Small intestine (tissue), 7 donors: ENCODE results near the gene ENTPD8. TPM values are rescaled to one million over a fixed set of nuclear protein-coding genes. Genes with fewer than 3 reads are reported as not detected.
"Not testable (repeated sequence)": the region's sequence is repeated elsewhere in the genome, so short reads cannot be mapped to it uniquely, and the experiment has no call there.

Experiments used
- DNase-seq, 2 donors: peaks; one replicate each; pipeline versions ENCODE4 v3.0.0 to v3.0.0-alpha.2; 2013
- FAIRE-seq: peaks from 2 replicates; lab custom pipeline; 2012; peaks lifted over from hg19 to GRCh38; lab: Jason Lieb, UNC
- H3K27ac ChIP-seq, 3 donors: one replicate each; pipeline ENCODE4 v1.5.1; 2013; ENCODE audit warnings: low read length in 2 of 3, mild to moderate bottlenecking in 2 of 3, control low read depth in 1 of 3, inconsistent platforms in 1 of 3, low read depth in 1 of 3, moderate library complexity in 1 of 3
- H3K27me3 ChIP-seq, 3 donors: one replicate each; pipeline ENCODE4 v1.6.1; 2013; ENCODE audit warnings: low read length in 3 of 3, inconsistent platforms in 1 of 3; ENCODE audit not compliant: control insufficient read depth in 3 of 3, insufficient read depth in 3 of 3
- H3K36me3 ChIP-seq, 3 donors: one replicate each; pipeline ENCODE4 v1.6.1; 2013; ENCODE audit warnings: low read length in 3 of 3, inconsistent platforms in 1 of 3, low read depth in 1 of 3, mild to moderate bottlenecking in 1 of 3, moderate library complexity in 1 of 3; ENCODE audit not compliant: control insufficient read depth in 3 of 3, insufficient read depth in 2 of 3
- H3K4me1 ChIP-seq, 3 donors: one replicate each; pipeline ENCODE4 v1.6.1; 2013; ENCODE audit warnings: low read length in 2 of 3, inconsistent platforms in 1 of 3, low read depth in 1 of 3, mild to moderate bottlenecking in 1 of 3, moderate library complexity in 1 of 3; ENCODE audit not compliant: control insufficient read depth in 3 of 3, insufficient read depth in 2 of 3
- H3K4me3 ChIP-seq, 3 donors: one replicate each; pipeline ENCODE4 v1.5.1; 2013; ENCODE audit warnings: low read length in 3 of 3, control low read depth in 1 of 3, inconsistent platforms in 1 of 3, low read depth in 1 of 3, mild to moderate bottlenecking in 1 of 3, moderate library complexity in 1 of 3
- H3K9me3 ChIP-seq, 2 donors: one replicate each; pipeline ENCODE4 v1.6.1; 2013; ENCODE audit warnings: low read depth in 1 of 2, low read length in 1 of 2; ENCODE audit not compliant: control insufficient read depth in 2 of 2, insufficient read depth in 1 of 2
- WGBS, 3 donors: extraction: QIAGEN DNeasy Blood & Tissue Kit; methylation state at CpG; one replicate each; pipeline ENCODE4 v1.1.7; 2013; 5-methylcytosine and 5-hydroxymethylcytosine counted together
- polyA plus RNA-seq, 4 donors: library from polyadenylated mRNA; stranded (reverse) in 3 of 4; unstranded in 1 of 4; fragments of 200-250 nt in 3 of 4; fragments of 120-200 nt in 1 of 4; gene quantifications; one replicate each; pipeline versions ENCODE4 v1.2.1 to v1.2.3, GENCODE V29; 2013
- donor health status: healthy with polysubstance abuse.
- donor health status: control.
- donor health status: control.
- donor health status: Bipolar disorder and iron deficiency.
- donor health status: healthy.

ENTPD8 gene
- polyA plus RNA-seq, 4 donors, result 15.9 to 85.4 (median 40.8) TPM

DNA sequence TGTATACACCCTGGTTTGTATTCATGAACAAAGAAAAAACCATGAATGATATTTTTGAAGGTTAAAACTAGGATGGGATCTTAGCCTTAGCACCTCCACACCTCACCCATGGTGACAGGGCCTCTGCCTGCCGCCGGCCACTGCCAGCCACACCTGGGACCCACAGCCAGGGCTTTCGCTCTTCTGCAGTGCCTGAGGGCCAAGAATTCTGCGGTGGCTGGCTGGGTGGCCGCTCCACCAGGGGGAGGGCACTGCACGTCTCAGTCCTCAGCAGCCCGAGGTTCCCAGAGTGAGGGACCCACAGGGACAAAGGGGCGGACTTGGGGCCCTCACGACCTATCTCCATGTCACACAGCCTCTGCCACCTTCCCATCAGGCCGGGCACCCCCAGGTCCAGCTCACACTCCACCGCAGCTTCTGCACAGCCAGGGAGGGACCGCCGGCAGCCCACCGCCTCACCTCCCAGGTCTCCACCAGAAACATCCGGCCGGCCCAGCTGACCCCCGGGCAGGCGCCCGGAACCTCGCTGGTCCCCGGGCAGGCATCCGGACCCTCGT, 25.1 kb downstream of the ENTPD8 start:
- Histone ChIP-seq H3K27me3 (no peaks in the 10 kb centered on the region), H3K27ac (no peak overlapping the region), H3K4me3 (no peak overlapping the region), H3K4me1 (peaks cover 0 to 4% (median 0%) of the 10 kb centered on the region in 3 donors), H3K36me3 (peaks cover 0 to 31% (median 0%) of the 10 kb centered on the region in 3 donors), H3K9me3 (no peaks in the 10 kb centered on the region)
- FAIRE-seq (no peak), DNase-seq (no peak)
- whole genome bisulfite sequencing, 3 donors, result 96 to 97% (median 97%) methylated on average over 16 to 23 of the region's 23 CpGs

DNA sequence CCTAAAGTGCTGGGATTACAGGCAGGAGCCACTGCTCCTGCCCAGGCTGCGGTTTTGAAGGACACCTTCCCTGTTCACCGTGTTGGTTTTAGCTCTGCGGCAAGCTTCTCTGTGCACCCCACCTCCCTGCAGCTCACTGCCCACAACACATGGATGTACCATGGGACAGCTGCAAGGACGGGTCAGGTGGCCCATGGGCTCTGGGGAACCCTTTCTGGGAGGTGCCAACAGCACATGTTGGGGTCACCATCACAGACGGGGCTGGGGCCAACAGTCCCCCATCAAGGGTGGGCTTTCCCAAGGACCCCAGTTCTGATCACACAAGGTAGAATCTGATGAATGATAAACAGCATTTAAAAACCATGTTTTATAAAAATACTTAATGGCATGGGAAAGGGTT, 25.7 kb downstream of the ENTPD8 start:
- H3K4me3 ChIP-seq, result no peak overlapping the region
- H3K27me3 ChIP-seq, result no peaks in the 10 kb centered on the region
- DNase-seq (no peak), FAIRE-seq (no peak)
- WGBS, 3 donors, result 94 to 97% (median 96%) methylated on average over 5 of the region's 5 CpGs
- H3K27ac ChIP-seq, result no peak overlapping the region
- H3K9me3 ChIP-seq, result no peaks in the 10 kb centered on the region
- peaks cover 0 to 4% (median 0%) of the 10 kb centered on the region in 3 donors for H3K4me1 ChIP-seq
- peaks cover 0 to 35% (median 0%) of the 10 kb centered on the region in 3 donors for H3K36me3 ChIP-seq

DNA sequence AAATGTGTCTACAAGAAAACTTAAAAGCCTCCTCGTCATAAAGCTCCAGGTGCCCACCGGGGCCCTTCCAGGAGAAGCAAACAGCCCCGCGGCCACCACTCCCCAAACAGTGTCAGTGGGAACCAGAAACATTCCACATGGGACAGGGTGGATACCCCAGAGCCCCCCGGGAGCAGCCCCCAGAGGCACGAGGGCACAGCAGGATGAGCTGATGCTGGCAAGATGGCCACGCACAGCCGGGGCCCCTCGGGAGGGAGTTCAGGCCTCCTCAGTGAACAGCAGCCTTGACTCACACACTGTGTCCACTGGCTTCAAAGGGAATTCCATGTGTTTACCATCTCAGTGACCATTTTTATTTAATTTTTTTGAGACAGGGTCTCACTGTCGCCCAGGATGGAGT, 28.7 kb downstream of the ENTPD8 start:
- FAIRE-seq (no peak), DNase-seq (no peak)
- WGBS, 3 donors, result 82 to 88% (median 85%) methylated on average over 10 of the region's 10 CpGs
- Histone ChIP-seq H3K36me3 (peaks cover 0 to 47% (median 0%) of the 10 kb centered on the region in 3 donors), H3K9me3 (no peaks in the 10 kb centered on the region), H3K4me3 (no peak overlapping the region), H3K4me1 (peaks cover 0 to 4% (median under 1%) of the 10 kb centered on the region in 3 donors), H3K27ac (no peak overlapping the region), H3K27me3 (no peaks in the 10 kb centered on the region)

DNA sequence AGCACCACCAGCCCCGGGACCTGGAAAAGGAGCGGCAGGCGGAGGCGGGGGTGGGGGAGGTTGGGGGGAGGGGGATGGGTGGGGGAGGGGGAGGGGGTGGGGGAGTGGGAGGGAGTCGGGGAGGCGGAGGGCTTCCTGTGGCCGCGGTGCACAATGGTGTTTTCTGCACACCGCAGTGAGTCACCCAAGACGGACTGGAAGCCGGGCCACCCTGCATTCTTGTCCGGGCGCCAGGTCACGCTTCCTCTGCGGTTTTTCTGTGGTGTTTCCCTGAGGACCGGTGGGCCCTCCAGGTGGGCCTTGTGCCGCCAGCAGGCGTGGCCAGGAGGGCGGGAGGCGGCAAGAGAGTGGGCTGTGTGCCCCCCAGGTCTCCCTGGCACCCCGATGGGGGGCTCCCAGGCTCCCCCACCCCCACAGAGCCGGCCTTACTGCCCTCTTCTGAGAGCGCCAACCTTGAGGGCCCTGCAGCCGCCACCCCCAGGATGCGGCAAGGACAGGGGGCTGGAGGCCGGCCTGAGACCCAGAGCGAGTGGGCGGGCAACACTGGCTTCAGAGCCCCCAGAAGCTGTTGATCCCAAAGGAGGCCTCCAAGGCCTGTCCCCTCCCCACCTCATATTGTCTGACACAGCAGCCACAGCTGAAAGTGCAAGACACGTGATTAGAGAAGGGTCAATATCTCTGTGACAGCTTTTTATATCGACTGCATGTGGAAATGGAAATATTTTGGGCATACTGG, 29.3 kb downstream of the ENTPD8 start:
- Histone ChIP-seq H3K27me3 (no peaks in the 10 kb centered on the region), H3K9me3 (no peaks in the 10 kb centered on the region), H3K27ac (peak overlapping the region in 1 of 3 donors; percentile 62), H3K4me1 (peaks cover 0 to 4% (median 4%) of the 10 kb centered on the region in 3 donors), H3K36me3 (peaks cover 0 to 43% (median 0%) of the 10 kb centered on the region in 3 donors), H3K4me3 (no peak overlapping the region)
- FAIRE-seq (no peak), DNase-seq (no peak)
- WGBS, 3 donors, result 55 to 76% (median 57%) methylated on average over 15 to 30 of the region's 30 CpGs

DNA sequence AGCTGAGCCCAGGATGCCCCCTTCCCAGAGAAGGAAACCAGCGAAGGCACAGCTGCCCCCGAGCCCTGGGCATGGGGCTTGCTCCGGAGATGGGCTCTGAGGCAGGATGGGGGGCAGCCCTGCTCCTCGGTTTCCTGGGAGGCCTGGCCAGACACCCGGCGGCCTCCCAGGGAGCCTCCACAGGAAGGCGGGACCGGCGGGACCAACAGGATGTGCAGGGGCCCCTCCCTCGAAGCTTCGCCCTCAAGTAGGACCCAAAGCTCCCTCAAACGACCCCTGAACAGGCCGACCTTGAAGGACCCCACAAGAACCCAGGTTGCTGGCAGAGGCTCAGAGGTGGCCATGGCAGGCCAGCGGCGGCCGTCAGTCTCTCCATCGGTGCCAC, 29.9 kb downstream of the ENTPD8 start:
- DNase-seq (no peak), FAIRE-seq (no peak)
- Histone ChIP-seq H3K9me3 (no peaks in the 10 kb centered on the region), H3K4me3 (no peak overlapping the region), H3K4me1 (peaks cover 0 to 6% (median 4%) of the 10 kb centered on the region in 3 donors), H3K27ac (peak overlapping the region in 1 of 3 donors; percentile 35), H3K36me3 (peaks cover 0 to 38% (median 0%) of the 10 kb centered on the region in 3 donors), H3K27me3 (no peaks in the 10 kb centered on the region)
- 54 to 75% (median 54%) methylated on average over 12 to 17 of the region's 17 CpGs for WGBS, 3 donors

DNA sequence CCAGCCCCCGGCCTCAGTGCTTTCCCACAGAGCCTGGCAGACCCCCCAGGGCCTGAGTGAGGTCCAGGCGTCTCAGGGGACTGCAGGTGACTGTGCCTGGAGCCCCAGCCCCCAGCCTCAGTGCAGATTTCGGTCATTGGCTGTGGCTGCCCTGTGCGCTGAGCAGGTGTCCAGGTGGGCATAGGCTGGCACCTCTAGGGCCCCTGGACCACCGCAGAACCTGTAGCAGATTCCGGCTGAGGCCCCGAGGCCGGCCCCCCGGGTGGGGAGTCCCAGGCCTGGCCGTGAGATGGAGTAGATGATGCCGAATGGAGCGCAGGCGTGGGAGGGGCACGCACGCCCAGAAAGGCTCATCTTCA, 30.3 kb downstream of the ENTPD8 start:
- no peaks in the 10 kb centered on the region for H3K27me3 ChIP-seq
- WGBS, 3 donors, result 83 to 88% (median 88%) methylated on average over 13 to 15 of the region's 15 CpGs
- H3K4me1 ChIP-seq, result peaks cover 0 to 10% (median 4%) of the 10 kb centered on the region in 3 donors
- H3K36me3 ChIP-seq, result peaks cover 0 to 36% (median 0%) of the 10 kb centered on the region in 3 donors
- H3K27ac ChIP-seq, result peak overlapping the region in 1 of 3 donors; percentile 35
- H3K4me3 ChIP-seq, result no peak overlapping the region
- DNase-seq (no peak), FAIRE-seq (no peak)
- H3K9me3 ChIP-seq, result no peaks in the 10 kb centered on the region

DNA sequence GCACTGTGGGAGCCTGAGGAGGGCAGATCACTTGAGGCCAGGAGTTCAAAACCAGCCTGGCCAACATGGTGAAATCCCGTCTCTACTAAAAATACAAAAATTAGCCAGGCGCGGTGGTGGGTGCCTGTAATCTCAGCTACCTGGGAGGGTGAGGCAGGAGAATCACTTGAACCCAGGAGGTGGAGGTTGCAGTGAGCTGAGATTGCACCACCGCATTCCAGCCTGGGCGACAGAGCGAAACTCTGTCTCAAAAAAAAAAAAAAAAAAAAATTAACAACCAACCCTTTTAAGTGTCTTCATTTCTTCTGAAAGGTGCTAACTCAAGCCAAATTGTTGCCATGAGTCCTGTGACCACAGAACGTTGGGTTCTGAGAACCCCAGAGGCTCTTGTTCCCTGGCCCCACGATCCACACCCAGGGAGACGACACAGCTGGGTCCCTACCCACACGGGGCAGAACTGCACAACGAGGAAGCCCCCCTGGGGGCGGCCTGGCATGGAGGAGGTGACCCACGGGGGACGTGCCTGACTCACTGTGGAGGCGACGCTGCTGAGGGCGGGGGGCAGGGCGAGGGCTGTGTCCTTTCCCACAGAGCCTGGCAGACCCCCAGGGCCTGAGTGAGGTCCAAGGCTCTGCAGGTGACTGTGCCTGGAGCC, 30.8 kb downstream of the ENTPD8 start:
- H3K27me3 ChIP-seq, H3K9me3 ChIP-seq, FAIRE-seq, H3K4me3 ChIP-seq, H3K27ac ChIP-seq, DNase-seq: not testable (repeated sequence)
- Histone ChIP-seq H3K4me1 (peaks cover 0 to 14% (median 4%) of the 10 kb centered on the region in 3 donors), H3K36me3 (peaks cover 0 to 31% (median 0%) of the 10 kb centered on the region in 3 donors)
- 72 to 82% (median 80%) methylated on average over 18 of the region's 18 CpGs for WGBS, 3 donors

DNA sequence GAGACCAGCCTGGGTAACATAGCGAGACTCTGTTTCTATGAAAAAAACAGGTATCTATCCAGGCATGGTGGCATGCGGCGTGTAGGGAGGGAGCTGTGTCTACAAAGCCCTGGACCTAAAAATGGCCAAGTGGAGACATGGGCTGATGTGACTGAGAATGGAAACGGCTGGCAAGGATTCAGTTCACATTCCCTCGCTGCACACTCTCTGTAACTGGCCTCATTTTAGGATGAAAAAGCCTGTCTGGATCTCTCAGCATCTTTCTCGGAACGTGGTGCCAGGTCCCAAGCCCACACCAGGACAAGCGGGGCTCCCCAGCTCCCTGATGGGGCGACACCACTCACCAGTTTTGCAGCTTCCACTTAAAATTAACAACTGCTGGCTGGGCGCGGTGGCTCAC, 31.6 kb downstream of the ENTPD8 start:
- H3K9me3 ChIP-seq, result no peaks in the 10 kb centered on the region
- peaks cover 0 to 20% (median 4%) of the 10 kb centered on the region in 3 donors for H3K4me1 ChIP-seq
- H3K4me3 ChIP-seq, result no peak overlapping the region
- 87 to 94% (median 89%) methylated on average over 11 of the region's 11 CpGs for WGBS, 3 donors
- no peak overlapping the region for H3K27ac ChIP-seq
- no peaks in the 10 kb centered on the region for H3K27me3 ChIP-seq
- peaks cover 0 to 35% (median 0%) of the 10 kb centered on the region in 3 donors for H3K36me3 ChIP-seq
- no peak for FAIRE-seq
- DNase-seq, result no peak
